HG03025 (cell line): ENCODE measurements around the gene SRP68.
"Not testable (repeated sequence)": the region's sequence is repeated elsewhere in the genome, so short reads cannot be mapped to it uniquely, and the experiment has no call there.

Experiments used
- ATAC-seq: cut with Tn5 transposase; IDR thresholded peaks from one replicate; pipeline ENCODE4 v1.9.1; 2021; ENCODE audit warnings: mild to moderate bottlenecking, moderate library complexity; ENCODE audit not compliant: unreplicated experiment, low FRiP score

The SRP68 gene

GRCh38 chr17:76049239-76049638, 23.1 kb downstream of the SRP68 start:
- no peak for ATAC-seq

GRCh38 chr17:76048711-76049110, 23.6 kb downstream of the SRP68 start:
- ATAC-seq = no peak

DNA sequence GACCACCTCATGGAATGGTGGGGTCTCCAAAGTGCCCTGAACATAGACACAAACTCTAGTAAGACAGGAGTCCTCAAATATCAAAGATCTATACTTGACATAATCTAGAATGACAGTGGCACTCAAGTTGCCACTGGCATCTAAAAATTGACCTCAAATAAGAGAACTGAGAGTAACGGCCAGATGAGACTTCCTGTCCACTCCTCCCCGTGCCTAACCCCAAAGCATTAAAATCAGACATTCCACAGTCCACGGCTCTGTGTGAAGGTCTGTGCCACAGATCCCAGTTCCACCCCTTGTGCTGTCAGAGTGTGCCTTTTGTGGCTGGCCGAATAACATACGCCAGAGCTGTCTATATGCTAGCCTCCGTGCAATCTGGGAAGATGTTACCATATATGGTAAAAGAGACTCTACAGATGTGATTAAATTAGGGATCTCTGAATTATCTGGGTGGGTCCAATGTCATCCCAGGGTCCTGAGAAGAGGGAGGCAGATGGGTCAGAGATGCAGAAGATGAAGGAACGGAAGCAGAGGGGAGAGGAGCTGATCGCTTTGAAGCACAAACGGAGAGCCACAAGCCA, 24.2 kb downstream of the SRP68 start:
- ATAC-seq = no peak

DNA sequence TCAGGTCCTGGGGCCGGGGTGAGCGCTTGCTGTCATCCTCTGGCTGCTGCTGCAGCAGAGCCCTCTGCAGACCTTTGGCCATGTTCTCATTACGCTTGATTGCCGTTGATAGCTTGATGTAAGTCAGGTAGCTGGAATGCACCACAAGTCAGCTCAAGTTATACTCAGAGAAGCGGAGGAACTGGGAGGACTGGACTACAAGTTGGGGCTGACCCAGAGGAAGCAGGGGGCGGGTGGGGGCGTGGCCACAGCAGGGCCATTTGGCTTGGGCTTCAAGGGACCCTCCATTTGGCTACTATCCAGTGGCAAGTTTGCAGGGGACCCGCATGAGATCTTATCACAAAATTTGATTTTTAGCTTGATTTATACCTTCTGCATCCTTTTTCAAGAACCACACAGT, 26.3 kb downstream of the SRP68 start:
- ATAC-seq = no peak

DNA sequence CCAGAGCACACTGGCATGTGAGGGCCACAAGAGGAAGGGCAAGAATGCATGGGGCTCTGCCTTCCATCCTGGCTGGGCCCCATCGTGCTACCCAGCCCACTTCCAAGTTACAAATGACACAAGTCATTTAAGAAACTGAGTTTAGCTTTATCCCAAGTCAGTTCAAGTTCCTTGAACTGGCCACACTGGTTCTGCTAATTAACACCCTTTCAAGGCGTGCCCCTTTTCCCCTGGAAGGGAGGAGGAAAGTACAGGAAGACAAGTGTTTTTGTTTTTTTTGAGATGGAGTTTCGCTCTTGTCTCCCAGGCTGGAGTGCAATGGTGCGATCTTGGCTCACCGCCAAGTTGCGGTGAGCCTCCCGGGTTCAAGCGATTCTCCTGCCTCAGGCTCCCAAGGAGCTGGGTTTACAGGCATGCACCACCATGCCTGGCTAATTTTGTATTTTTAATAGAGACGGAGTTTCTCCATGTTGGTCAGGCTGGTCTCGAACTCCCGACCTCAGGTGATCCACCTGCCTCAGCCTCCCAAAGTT, 27.8 kb downstream of the SRP68 start:
- ATAC-seq = not testable (repeated sequence)

GRCh38 chr17:76042868-76043267, 29.4 kb downstream of the SRP68 start:
- ATAC-seq = not testable (repeated sequence)

- ATAC-seq = no peak
Measured at GRCh38 chr17:76040376-76040775, 31.9 kb downstream of the SRP68 start.

GRCh38 chr17:76039121-76039520, 33.2 kb downstream of the SRP68 start:
- no peak for ATAC-seq

GRCh38 chr17:76038050-76038449, 34.3 kb downstream of the SRP68 start:
- no peak for ATAC-seq

DNA sequence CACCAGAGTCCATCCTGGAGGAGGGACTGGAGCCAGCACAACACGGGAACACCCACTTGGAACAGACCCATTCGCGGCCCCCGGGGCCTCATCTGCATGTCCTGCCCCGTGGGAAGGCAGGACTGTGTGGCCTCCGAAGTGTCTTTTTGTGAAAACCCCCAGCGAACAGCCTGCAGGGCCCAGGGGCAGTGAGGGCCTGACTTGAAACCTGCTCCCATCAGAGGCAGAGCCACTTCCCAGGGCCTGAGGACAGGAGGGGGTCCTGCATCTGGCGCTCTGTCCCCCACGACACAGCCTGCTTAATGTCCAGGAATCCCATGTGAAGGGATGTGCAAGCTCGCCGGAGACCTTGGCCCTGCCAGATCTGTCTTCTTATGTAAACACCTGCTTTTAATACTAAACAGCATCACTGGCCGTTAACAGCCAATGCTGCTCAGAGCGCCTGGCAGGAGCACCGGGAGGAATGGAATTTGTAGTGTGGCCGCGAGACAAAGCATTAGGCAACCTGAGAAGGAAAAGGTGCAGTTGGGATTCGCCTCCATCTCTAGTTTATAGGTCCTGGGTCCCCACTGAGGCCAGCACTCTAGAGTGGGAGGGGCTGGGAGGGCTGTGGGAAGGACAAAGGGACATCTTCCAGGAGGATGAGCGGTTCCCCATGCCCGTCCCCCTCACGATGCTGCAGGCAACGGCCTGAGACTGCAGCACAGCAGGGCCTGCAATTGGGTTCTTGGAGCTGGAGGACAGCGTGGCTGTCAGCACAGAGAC, 35.6 kb downstream of the SRP68 start:
- no peak for ATAC-seq

- no peak for ATAC-seq
Measured at GRCh38 chr17:76034428-76035350, 37.6 kb downstream of the SRP68 start.

DNA sequence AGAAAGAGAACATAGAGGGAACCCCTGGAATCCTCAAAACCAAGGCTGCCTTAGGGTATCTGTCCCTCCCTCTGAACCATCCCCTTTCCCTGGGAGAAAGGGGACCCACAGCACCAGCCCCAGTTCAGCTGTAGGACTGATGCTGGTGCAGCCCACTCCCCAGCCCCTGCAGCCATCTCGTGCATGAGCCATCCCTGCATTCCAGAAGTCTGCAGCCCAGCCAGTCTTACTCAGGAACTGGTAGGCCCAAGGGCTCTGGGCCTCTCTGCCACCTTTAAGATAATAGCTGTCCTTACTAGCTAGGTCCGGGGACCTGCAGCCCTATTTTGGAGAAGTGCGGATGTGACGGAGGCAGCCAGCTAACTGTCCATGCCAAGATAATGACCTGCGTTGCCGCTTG, 39.2 kb downstream of the SRP68 start:
- no peak for ATAC-seq

DNA sequence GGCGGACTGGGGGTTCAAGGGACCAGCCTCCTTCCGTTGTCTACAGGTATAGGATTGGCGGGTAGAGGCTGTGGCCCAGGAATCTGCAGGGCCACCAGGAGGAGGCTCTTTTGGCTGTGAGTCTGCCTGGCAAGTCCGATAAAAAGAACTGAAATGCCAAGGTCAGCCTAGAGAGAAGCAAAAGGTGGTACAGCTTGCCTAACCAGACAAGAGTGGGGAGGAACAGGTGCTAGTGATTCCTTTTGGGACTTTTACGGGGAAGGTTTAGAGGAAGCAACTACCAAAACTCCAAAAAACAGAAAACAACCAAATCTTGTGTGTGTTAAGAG, 39.6 kb downstream of the SRP68 start:
- no peak for ATAC-seq

DNA sequence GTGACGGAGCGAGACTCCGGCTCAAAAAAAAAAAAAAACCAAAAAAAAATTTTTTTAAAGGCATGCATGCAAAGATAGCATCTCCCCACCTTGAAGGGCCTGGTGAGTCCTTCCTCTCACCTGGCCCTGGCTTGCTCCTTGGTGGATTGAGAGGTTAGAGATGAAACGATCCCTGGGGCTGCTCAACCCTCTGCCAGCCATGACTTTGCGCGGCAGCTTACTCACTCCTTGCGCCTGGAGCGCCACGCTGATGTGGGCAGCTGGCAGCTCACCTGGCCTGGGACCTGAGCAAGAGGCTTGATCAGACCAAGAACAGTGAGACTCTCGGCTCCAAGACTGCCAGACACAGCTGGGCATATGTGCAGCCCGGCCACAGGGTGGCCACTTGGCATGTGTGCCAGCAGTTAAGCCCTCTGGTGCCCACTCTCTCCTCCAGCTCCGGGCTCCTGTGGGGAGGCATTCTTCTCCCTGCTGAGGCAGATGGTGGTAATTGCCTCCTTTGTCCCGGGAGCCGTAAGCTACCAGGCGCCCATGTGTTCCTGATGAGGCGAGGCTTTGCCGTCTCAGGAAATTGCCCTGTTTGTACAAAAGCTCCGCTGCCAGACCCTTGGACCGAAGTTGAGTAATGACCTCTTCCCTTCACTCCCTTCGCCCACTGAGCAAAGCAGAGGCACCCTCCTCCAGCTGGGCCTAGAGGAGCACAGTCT, 40.1 kb downstream of the SRP68 start:
- no peak for ATAC-seq

DNA sequence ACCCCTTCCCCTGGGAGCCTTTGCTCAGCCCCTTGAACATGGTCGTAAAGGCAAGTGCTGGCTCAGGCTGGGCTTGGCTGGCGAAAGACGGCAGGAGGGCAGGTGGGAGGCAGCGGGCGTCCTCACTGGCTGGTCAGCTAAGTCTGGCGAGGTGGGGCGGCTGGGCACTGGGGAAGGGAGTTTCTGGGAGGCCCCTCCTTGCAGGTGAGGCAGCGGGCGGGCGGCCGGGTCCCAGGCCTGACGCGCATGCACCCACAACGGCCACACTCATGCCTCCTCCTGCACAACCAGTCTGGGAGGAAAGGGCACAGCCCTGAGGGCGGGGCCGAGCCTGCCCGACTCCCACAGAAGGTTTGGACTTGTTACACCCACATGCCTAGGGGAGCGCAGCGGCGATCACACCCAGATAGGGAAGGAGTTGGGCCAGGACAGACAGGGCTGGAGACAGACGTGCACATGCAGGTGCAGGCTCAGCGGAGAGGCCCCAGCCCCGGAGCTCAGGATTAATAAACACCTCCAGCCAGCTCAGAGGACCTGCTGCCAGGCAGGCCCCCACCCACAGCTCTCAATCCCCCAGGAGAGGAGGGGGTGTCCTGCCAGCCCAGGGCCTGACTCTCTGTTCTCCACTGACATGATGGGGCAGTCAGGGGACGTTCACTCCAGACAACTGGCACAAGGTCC, 45.0 kb downstream of the SRP68 start, which contains the start of gene EVPL:
Gene EVPL, minus strand, starts transcription at position 148 of the 681 bp plus-strand sequence. Its CDS starts 108 bp downstream, at position 40.
- ATAC-seq = no peak

- ATAC-seq = no peak
Measured at GRCh38 chr17:76026714-76027158, 45.6 kb downstream of the SRP68 start.

- ATAC-seq = no peak
Measured at GRCh38 chr17:76025294-76025693, 47.0 kb downstream of the SRP68 start.

- ATAC-seq = no peak
Measured at GRCh38 chr17:76024353-76024752, 48.0 kb downstream of the SRP68 start.

- ATAC-seq = no peak
Measured at GRCh38 chr17:76023900-76024237, 48.4 kb downstream of the SRP68 start.
